NCI-H345 treated with DMSO at 0.1 percent for 48 hours (cell line): ENCODE data around the gene TPD52L1.

Source experiments
- DNase-seq: peaks from one replicate; lab custom pipeline; 2025; ENCODE audit not compliant: unreplicated experiment; lab: John Stamatoyannopoulos, UW

Gene TPD52L1

GRCh38 chr6:125302840-125303511, 149.4 kb downstream of the TPD52L1 start:
- no peak for DNase-seq

DNA sequence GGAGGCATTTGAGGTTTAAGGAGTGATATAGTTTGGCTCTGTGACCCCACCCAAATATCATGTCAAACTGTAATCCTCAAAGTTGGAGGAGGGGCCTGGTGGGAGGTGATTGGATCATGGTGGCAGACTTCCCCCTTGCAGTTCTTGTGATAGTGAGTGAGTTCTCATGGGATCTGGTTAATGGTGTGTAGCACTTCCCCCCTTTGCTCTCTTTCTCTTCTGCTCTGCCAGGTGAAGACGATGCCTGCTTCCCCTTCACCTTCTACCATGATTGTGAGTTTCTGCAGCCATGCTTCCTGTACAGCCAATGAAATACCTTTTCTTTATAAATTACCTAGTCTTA, 149.9 kb downstream of the TPD52L1 start:
- DNase-seq: no peak

- DNase-seq: no peak
Observed at GRCh38 chr6:125304970-125305660, 151.5 kb downstream of the TPD52L1 start.

GRCh38 chr6:125306756-125307149, 153.2 kb downstream of the TPD52L1 start:
- DNase-seq: no peak

DNA sequence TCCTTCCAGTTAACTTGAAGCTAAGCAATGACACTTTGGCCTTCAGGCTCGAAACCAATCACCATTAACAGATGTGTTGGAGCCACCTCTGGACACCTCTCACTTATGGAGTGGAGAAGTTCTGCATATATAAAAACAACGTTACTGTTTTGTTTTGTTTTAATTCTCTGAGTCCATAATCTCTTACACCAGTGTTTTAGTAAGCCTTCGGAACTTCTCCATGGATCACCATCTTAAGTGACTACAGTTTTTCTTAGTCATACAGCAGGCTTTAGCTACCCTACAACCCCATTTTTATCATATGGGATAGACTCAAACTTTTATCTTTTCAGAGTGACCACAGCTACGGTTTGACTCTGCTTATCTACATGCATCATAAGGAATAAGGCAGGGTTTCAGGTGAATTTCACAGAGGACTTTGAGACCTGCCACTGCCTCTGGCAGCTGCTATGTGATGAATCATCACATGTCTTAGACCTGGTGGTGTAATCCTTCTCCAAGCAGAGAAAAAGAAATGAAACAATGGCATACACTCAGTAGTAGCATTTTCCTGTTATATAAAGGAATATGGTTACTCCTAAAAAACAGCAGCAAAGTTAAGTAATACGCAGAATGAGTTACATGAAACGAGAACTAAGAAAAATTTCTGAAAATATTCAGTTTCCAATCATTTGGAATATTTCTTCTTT, 153.7 kb downstream of the TPD52L1 start:
- no peak for DNase-seq

GRCh38 chr6:125307964-125308615, 154.5 kb downstream of the TPD52L1 start:
- DNase-seq: no peak

- DNase-seq: peak; percentile 70
Observed at GRCh38 chr6:125310994-125311649, 157.5 kb downstream of the TPD52L1 start.

DNA sequence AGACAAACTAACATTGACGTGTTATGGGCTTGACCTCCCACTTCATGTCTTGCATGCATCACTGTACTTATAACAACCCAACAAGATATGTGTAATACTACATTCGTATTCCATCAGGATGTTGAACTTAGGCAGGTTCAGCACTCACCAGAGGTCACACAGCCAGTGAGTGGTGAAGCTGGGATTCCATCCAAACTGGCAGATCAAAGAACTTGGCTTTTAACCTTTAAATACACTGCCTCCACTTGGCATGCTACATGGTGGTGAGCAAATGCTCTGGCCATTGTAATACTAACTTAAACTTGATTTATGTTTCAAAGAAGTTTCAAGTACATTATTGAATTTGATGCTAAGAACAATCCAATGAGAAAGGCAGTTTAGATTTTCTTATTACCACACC, 158.9 kb downstream of the TPD52L1 start:
- no peak for DNase-seq

GRCh38 chr6:125312950-125313349, 159.4 kb downstream of the TPD52L1 start:
- no peak for DNase-seq
